Thoracic aorta (tissue), 2 donors: ENCODE results near the gene CDK16. TPM values are rescaled to one million over a fixed set of nuclear protein-coding genes. Genes with fewer than 3 reads are reported as not detected.

Experiments used
- ATAC-seq: fragments of 150-250 bp; one replicate; pipeline ENCODE4 v1.8.0; 2017; ENCODE audit warnings: low read depth; ENCODE audit not compliant: insufficient number of reproducible peaks, low FRiP score
- DNase-seq: peaks from one replicate; pipeline ENCODE4 v3.0.0-alpha.2; 2020; ENCODE audit warnings: low spot score
- H3K27ac ChIP-seq, 2 donors: fragments of 200-600 bp; sonication (generic); 1 replicate in 1 of 2; 2 replicates in 1 of 2; pipeline ENCODE4 v1.5.1; 2016; ENCODE audit warnings: mild to moderate bottlenecking in 2 of 2, moderate library complexity in 2 of 2
- H3K27me3 ChIP-seq: fragments of 200-600 bp; sonication (generic); replicated peaks from 2 replicates; pipeline ENCODE4 v1.6.0; 2016; ENCODE audit warnings: mild to moderate bottlenecking; ENCODE audit not compliant: insufficient read depth
- H3K36me3 ChIP-seq: fragments of 200-600 bp; sonication (generic); one replicate; pipeline ENCODE4 v1.5.1; 2016
- H3K4me1 ChIP-seq, 2 donors: fragments of 200-600 bp; sonication (generic); 1 replicate in 1 of 2; 2 replicates in 1 of 2; pipeline versions ENCODE4 v1.5.1 to v1.6.0; 2016; ENCODE audit warnings: low read depth in 2 of 2, mild to moderate bottlenecking in 1 of 2; ENCODE audit not compliant: control insufficient read depth in 1 of 2
- H3K4me3 ChIP-seq: fragments of 200-600 bp; sonication (generic); 2 replicates; pipeline ENCODE4 v1.5.1; 2016; ENCODE audit warnings: mild to moderate bottlenecking
- H3K9me3 ChIP-seq: fragments of 200-600 bp; sonication (generic); 2 replicates; pipeline ENCODE4 v1.5.1; 2016
- CTCF ChIP-seq: fragments of 200-600 bp; sonication (generic); IDR thresholded peaks from one replicate; pipeline ENCODE4 v1.5.1; 2019; ENCODE audit warnings: antibody characterized with exemption
- total RNA-seq, 2 donors: library from RNA; depleted of rRNA; stranded (reverse); fragments of >200 nt; gene quantifications; one replicate each; pipeline versions ENCODE4 v1.1.0 to v1.2.3, GENCODE V29; 2016

Gene CDK16
- total RNA-seq, 2 donors from 2014 or later = 66.7 to 74.6 TPM

DNA sequence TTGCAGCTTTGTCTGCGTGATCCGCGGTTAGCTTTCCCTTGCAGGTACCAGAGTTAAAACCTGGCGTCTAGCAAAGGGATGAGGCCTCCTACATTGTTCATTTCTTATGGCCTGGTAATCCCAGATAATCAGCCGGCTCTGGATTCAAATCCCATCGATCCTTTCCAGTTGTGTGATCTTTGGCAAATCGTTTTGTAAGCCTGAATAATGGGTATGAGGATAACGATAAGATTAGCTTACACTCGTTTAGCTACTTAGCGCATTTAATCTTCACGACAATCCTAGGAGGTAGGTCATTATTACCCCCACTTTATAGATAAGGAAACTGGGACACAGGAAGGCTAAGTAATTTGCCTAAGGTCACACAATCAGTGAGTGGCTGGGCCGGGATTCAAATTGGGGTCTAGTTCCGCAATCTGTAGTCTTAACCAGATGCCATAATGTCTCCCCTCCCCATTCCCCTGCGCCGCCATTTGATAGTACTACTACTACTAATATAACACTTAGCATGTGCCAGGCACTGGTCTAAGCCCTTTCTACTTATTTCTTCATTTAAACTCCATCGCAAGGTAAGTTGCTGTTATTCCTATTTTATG is 26.6 kb upstream of the CDK16 start:
- H3K27ac ChIP-seq = no peak overlapping the region
- H3K4me1 ChIP-seq = peaks cover 16 to 22% of the 10 kb centered on the region in 2 donors
- DNase-seq (no peak), ATAC-seq (no peak)
- TF ChIP-seq CTCF = no peak
- no peaks in the 10 kb centered on the region for H3K27me3 ChIP-seq
- H3K36me3 ChIP-seq = no peaks in the 10 kb centered on the region
- H3K4me3 ChIP-seq = peak overlapping the region; percentile 76
- no peaks in the 10 kb centered on the region for H3K9me3 ChIP-seq

- H3K4me3 ChIP-seq = peak within 1 kb of the TSS; percentile 90
- H3K4me1 ChIP-seq = peaks cover 18 to 36% of the 10 kb centered on the region in 2 donors
- H3K9me3 ChIP-seq = no peaks in the 10 kb centered on the region
- TF ChIP-seq CTCF = peak; percentile 65
- peak within 1 kb of the TSS; percentile 93 to 97 for H3K27ac ChIP-seq
- DNase-seq (peak; percentile 74), ATAC-seq (peak; percentile 75)
- no peaks in the 10 kb centered on the region for H3K27me3 ChIP-seq
- H3K36me3 ChIP-seq = no peaks in the 10 kb centered on the region
Observed at GRCh38 chrX:47193475-47194193, 24.8 kb upstream of the CDK16 start, which contains the start of gene UBA1. Gene UBA1, plus strand, starts transcription at chrX:47193829. Its CDS starts 4,974 bp downstream, at chrX:47198803.

DNA sequence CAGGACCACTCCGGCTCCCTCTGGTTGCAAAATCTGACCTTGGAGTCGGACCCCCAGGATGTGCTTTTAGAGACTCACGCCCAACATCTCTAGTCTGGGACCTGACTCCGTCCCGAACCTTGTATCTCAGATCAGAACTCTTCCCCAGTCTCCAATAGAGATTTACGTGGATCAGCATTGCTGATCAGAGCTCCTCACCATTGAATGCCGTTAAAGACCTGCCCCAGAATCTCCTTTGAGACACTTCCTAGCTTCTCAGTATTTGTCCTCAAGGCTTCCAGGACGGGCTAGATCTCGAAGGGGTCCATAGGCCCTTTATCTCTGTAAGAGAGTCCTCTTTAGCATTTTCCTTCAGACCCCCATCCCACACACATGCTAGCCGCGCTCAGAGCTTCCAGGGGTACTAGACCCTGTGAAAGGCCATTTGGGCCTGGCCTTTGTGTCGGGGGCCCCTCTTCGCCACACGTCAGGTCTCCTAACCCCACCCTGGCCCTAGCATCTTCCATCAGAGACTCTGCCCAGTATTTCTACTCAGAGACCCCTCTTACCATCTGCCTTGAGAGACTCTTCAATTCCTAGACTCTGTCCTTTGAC is 24.2 kb upstream of the CDK16 start:
- no peak for ATAC-seq
- DNase-seq = no peak
- H3K27ac ChIP-seq = peak overlapping the region; percentile 93 to 97
- peak overlapping the region; percentile 90 for H3K4me3 ChIP-seq
- no peaks in the 10 kb centered on the region for H3K9me3 ChIP-seq
- H3K4me1 ChIP-seq = peaks cover 18 to 36% of the 10 kb centered on the region in 2 donors
- H3K27me3 ChIP-seq = no peaks in the 10 kb centered on the region
- H3K36me3 ChIP-seq = peaks cover 6% of the 10 kb centered on the region
- no peak for TF ChIP-seq CTCF

DNA sequence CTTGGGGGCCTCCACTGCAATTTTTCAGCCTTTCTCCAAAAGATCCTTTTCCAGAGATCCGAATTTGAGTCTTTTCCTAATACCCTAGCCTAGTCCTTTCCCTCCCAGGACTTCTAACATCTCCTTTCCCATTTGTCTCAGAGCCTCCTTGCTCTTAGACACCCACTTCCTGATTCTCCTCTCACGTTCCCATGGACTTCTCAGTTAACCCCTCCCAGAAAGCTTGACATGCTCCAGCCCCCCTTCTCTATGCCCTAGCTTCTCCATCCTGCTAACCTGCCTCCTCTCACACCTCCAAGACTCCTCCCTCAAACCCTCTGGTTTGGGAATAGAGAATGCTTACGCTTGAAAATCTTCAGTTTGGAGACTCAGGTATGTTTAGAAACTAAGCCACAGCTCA is 22.4 kb upstream of the CDK16 start:
- peak overlapping the region; percentile 90 for H3K4me3 ChIP-seq
- H3K4me1 ChIP-seq = peaks cover 18 to 36% of the 10 kb centered on the region in 2 donors
- no peak overlapping the region for H3K27ac ChIP-seq
- DNase-seq (no peak), ATAC-seq (no peak)
- no peaks in the 10 kb centered on the region for H3K9me3 ChIP-seq
- H3K36me3 ChIP-seq = peaks cover 22% of the 10 kb centered on the region
- no peaks in the 10 kb centered on the region for H3K27me3 ChIP-seq
- TF ChIP-seq CTCF = no peak

- no peaks in the 10 kb centered on the region for H3K27me3 ChIP-seq
- peaks cover 18 to 36% of the 10 kb centered on the region in 2 donors for H3K4me1 ChIP-seq
- H3K9me3 ChIP-seq = no peaks in the 10 kb centered on the region
- ATAC-seq = no peak
- H3K4me3 ChIP-seq = peak overlapping the region; percentile 29
- no peak for TF ChIP-seq CTCF
- peaks cover 33% of the 10 kb centered on the region for H3K36me3 ChIP-seq
- no peak for DNase-seq
- H3K27ac ChIP-seq = no peak overlapping the region
Observed at GRCh38 chrX:47197526-47197925, 21.0 kb upstream of the CDK16 start.
